T-helper 2 cell treated with Interferon-gamma antibody and Interleukin-4, amounts not matched to agents 5 μg/mL and 100 μg/mL, for 36 hours (primary cell): Measurements from ENCODE around the gene PTGFRN.
A peak's percentile ranks its signal among the peaks of the same experiment; 100 is the strongest.
"Not testable (repeated sequence)": the region's sequence is repeated elsewhere in the genome, so short reads cannot be mapped to it uniquely, and the experiment has no call there.

ENCODE experiments used
- DNase-seq: peaks from one replicate; pipeline ENCODE4 v3.0.0; 2021; ENCODE audit warnings: low spot score
- H3K27ac Mint-ChIP-seq: one replicate; pipeline ENCODE4 v1.8.0; 2021; ENCODE audit warnings: mild to moderate bottlenecking, mixed read lengths
- H3K27me3 Mint-ChIP-seq: one replicate; pipeline ENCODE4 v1.8.0; 2021; ENCODE audit warnings: low read depth, mixed read lengths
- H3K36me3 Mint-ChIP-seq: one replicate; pipeline ENCODE4 v1.8.0; 2021; ENCODE audit warnings: low read depth, mixed read lengths
- H3K4me1 Mint-ChIP-seq: one replicate; pipeline ENCODE4 v1.8.0; 2021; ENCODE audit warnings: low read depth, mixed read lengths
- H3K4me3 Mint-ChIP-seq: one replicate; pipeline ENCODE4 v1.8.0; 2022; ENCODE audit warnings: mild to moderate bottlenecking, moderate library complexity, mixed read lengths
- H3K9me3 Mint-ChIP-seq: one replicate; pipeline ENCODE4 v1.8.0; 2021; ENCODE audit warnings: mixed read lengths

Gene PTGFRN

GRCh38 chr1:116909512-116910378 is at the start of gene PTGFRN:
TSS of gene PTGFRN (plus strand) at chr1:116909916. CDS start at chr1:116910204, 288 bp downstream.
- Mint-ChIP-seq H3K4me1 (peaks cover 2% of the 10 kb centered on the region), H3K9me3 (no peaks in the 10 kb centered on the region), H3K27ac (peak within 1 kb of the TSS; percentile 62), H3K4me3 (peak within 1 kb of the TSS; percentile 77), H3K36me3 (no peaks in the 10 kb centered on the region), H3K27me3 (peaks cover 14% of the 10 kb centered on the region)
- DNase-seq = no peak

GRCh38 chr1:116860167-116860566 is 49.5 kb upstream of the PTGFRN start:
- DNase-seq, H3K4me3 Mint-ChIP-seq, H3K9me3 Mint-ChIP-seq, H3K27me3 Mint-ChIP-seq, H3K27ac Mint-ChIP-seq, H3K4me1 Mint-ChIP-seq, H3K36me3 Mint-ChIP-seq: not testable (repeated sequence)

- no peak overlapping the region for H3K27ac Mint-ChIP-seq
- no peaks in the 10 kb centered on the region for H3K4me1 Mint-ChIP-seq
- DNase-seq = no peak
These were observed 48.6 kb upstream of the PTGFRN start for GRCh38 chr1:116861137-116861536.

GRCh38 chr1:116863031-116863430 is 46.7 kb upstream of the PTGFRN start:
- DNase-seq, H3K4me1 Mint-ChIP-seq, H3K27ac Mint-ChIP-seq, H3K36me3 Mint-ChIP-seq, H3K9me3 Mint-ChIP-seq, H3K27me3 Mint-ChIP-seq, H3K4me3 Mint-ChIP-seq: not testable (repeated sequence)

More at GRCh38 chr1:116861137-116861536, 48.6 kb upstream of the PTGFRN start:
- H3K9me3 Mint-ChIP-seq = no peaks in the 10 kb centered on the region
- H3K4me3 Mint-ChIP-seq = no peak overlapping the region
- H3K27me3 Mint-ChIP-seq = no peaks in the 10 kb centered on the region
- H3K36me3 Mint-ChIP-seq = no peaks in the 10 kb centered on the region

GRCh38 chr1:116866478-116866877 is 43.2 kb upstream of the PTGFRN start:
- not testable (repeated sequence) for H3K4me3 Mint-ChIP-seq, H3K4me1 Mint-ChIP-seq, H3K27ac Mint-ChIP-seq, H3K27me3 Mint-ChIP-seq, H3K36me3 Mint-ChIP-seq, DNase-seq, H3K9me3 Mint-ChIP-seq

DNA sequence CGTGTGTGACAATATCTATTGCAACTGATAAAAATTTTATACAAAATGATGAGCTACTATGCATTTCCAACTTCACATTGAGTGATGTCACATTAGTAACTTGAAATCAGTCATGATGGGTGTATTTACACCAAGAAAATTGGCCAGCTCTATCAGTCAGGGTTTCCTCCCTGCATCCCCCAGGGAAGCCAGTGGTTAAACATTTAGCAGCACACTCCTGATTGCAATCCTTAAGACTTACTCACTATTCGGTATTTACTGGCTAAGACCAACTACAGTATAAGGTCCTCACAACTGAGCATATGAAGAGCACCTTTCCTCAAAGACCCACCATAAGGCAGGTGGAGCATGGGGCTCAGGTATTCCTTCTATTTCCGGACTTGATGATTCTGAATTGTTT is 41.3 kb upstream of the PTGFRN start:
- peaks cover 2% of the 10 kb centered on the region for H3K27me3 Mint-ChIP-seq
- peaks cover 2% of the 10 kb centered on the region for H3K36me3 Mint-ChIP-seq
- H3K4me1 Mint-ChIP-seq = peaks cover 4% of the 10 kb centered on the region
- no peak overlapping the region for H3K27ac Mint-ChIP-seq
- no peaks in the 10 kb centered on the region for H3K9me3 Mint-ChIP-seq
- DNase-seq = no peak
- no peak overlapping the region for H3K4me3 Mint-ChIP-seq

DNA sequence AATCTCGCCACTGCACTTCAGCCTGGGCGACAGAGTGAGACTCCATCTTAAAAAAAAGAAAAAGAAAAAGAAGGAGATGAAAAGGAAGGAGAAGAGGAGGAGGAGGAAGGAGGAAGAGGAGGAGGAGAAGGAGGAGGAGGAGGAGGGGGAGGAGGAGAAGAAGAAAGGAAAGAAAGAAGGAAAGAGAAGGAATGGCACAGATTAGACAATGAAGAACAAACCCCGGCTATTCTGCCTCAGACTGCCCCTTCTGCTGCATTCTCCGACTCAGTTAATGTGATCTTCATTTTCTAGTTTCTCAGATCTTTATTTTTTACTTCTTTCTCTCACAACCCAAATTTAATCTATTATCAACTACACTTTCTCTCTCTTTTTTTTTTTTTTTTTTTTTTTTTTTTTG is 40.1 kb upstream of the PTGFRN start:
- no peak overlapping the region for H3K4me3 Mint-ChIP-seq
- H3K27me3 Mint-ChIP-seq = peaks cover 2% of the 10 kb centered on the region
- peaks cover 2% of the 10 kb centered on the region for H3K36me3 Mint-ChIP-seq
- DNase-seq = no peak
- H3K4me1 Mint-ChIP-seq = peaks cover 14% of the 10 kb centered on the region
- no peaks in the 10 kb centered on the region for H3K9me3 Mint-ChIP-seq
- H3K27ac Mint-ChIP-seq = no peak overlapping the region

DNA sequence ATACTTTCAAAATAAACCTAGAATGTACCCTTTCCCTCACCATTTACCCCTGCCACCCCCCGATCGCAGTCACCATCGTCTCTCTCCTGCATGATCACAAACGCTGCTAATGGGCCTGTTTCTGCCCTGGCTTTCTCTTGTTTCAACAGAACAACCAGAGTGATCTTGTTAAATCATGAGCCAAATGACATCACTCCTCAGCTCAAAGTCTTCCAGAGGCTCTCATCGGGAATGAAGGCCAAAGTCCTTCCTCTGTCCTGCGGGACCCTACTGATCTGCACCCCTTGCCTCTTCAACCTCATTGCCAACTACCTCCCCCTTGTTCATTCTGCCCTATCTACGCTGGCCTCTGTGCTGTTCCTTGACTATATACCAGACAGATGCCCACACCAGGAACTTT is 39.4 kb upstream of the PTGFRN start:
- Mint-ChIP-seq H3K4me3 (no peak overlapping the region), H3K36me3 (peaks cover 2% of the 10 kb centered on the region), H3K27me3 (peaks cover 2% of the 10 kb centered on the region), H3K9me3 (no peaks in the 10 kb centered on the region), H3K27ac (no peak overlapping the region), H3K4me1 (peaks cover 21% of the 10 kb centered on the region)
- DNase-seq = no peak

DNA sequence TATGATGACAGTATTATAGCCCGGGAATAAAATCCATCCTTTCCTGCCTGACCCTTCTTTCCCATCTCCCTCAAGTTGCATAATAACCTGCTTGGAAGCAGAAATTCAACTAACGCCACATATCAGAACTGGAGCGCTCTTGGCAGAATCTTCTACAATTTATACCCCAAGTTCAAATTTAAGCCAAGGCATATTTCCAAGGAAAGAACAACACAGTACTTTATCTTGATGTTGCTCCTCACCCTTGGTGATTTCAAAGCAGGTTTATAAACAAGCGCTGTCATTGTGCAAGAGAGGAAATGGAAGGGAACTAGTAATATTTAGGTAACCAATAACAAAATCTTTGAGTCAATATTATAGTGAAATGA is 38.0 kb upstream of the PTGFRN start:
- Mint-ChIP-seq H3K27me3 (peaks cover 2% of the 10 kb centered on the region), H3K4me3 (no peak overlapping the region), H3K4me1 (peaks cover 31% of the 10 kb centered on the region), H3K9me3 (no peaks in the 10 kb centered on the region), H3K27ac (no peak overlapping the region), H3K36me3 (peaks cover 2% of the 10 kb centered on the region)
- no peak for DNase-seq

GRCh38 chr1:116873680-116874271 is 35.9 kb upstream of the PTGFRN start:
- Mint-ChIP-seq H3K36me3 (peaks cover 2% of the 10 kb centered on the region), H3K27me3 (peaks cover 2% of the 10 kb centered on the region), H3K4me3 (peak overlapping the region; percentile 17), H3K9me3 (no peaks in the 10 kb centered on the region), H3K27ac (peak overlapping the region; percentile 45), H3K4me1 (peaks cover 31% of the 10 kb centered on the region)
- DNase-seq = peak; percentile 73

DNA sequence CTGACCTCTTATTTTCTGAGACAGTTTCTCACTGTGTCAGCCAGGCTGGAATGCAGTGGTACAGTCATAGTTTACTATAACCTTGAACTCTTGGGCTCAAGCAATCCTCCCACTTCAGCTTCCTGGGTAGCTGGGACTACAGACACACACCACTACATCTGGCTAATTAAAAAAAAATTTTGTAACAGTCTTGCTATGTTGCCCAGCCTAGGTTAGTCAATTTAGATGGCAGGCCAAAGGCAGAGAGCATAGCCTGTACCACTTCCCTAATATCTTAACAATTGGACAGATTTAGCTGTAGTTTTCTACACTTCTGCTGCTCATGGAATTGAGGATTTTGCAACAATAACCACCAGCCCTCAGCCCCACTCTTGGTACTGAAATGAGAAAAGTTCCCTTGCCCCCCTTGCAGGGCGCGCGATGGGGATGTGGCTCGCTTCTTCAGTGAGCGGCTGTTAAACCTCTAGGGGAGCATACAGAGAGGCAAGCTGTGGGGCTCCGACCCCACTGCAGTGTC is 34.9 kb upstream of the PTGFRN start:
- H3K27ac Mint-ChIP-seq = peak overlapping the region; percentile 69
- H3K9me3 Mint-ChIP-seq = no peaks in the 10 kb centered on the region
- H3K36me3 Mint-ChIP-seq = peaks cover 2% of the 10 kb centered on the region
- H3K4me3 Mint-ChIP-seq = no peak overlapping the region
- peaks cover 2% of the 10 kb centered on the region for H3K27me3 Mint-ChIP-seq
- no peak for DNase-seq
- peaks cover 31% of the 10 kb centered on the region for H3K4me1 Mint-ChIP-seq

GRCh38 chr1:116875391-116875790 is 34.3 kb upstream of the PTGFRN start:
- Mint-ChIP-seq H3K27ac (peak overlapping the region; percentile 6), H3K4me1 (peaks cover 31% of the 10 kb centered on the region), H3K36me3 (peaks cover 1% of the 10 kb centered on the region), H3K27me3 (peaks cover 2% of the 10 kb centered on the region), H3K9me3 (no peaks in the 10 kb centered on the region), H3K4me3 (no peak overlapping the region)
- no peak for DNase-seq

- H3K4me1 Mint-ChIP-seq = peaks cover 31% of the 10 kb centered on the region
- not testable (repeated sequence) for H3K36me3 Mint-ChIP-seq, H3K9me3 Mint-ChIP-seq, H3K27ac Mint-ChIP-seq, H3K27me3 Mint-ChIP-seq, DNase-seq, H3K4me3 Mint-ChIP-seq
These were observed 33.8 kb upstream of the PTGFRN start for GRCh38 chr1:116875946-116876345.

DNA sequence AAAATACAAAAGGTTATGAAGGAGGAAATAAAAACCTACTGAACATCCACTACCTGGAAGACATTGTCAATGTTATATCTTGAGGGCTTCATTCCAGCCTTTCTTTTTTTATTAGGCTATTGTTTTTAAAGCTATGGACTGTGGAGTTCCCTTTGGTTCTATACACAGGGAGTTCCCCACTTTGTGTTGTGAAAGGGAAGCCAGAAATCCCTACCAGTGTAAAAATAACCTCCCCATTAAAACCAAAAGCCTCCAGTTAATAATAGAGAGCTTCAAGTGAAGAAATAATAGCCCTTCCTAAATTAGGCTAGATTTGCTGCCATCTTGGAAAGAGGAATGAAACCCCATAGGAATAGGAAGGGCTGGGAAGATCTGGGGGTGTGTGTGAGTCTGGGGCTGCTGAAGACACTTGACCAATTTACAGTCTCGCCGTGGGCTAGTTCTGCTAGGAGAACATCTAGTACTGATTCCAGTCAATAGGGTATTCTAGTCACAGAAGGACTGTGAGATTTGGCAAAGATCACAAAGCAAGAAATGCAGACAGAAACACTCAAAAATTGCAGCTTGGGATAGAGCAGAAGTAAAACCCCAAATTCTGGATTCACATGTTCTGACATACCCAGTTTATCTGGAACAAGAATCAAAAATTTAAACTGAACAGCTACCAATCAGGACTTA is 32.4 kb upstream of the PTGFRN start:
- peaks cover 2% of the 10 kb centered on the region for H3K27me3 Mint-ChIP-seq
- DNase-seq = no peak

More for the DNA sequence above, 32.4 kb upstream of the PTGFRN start:
- no peaks in the 10 kb centered on the region for H3K9me3 Mint-ChIP-seq
- H3K27ac Mint-ChIP-seq = no peak overlapping the region
- H3K4me3 Mint-ChIP-seq = no peak overlapping the region
- no peaks in the 10 kb centered on the region for H3K36me3 Mint-ChIP-seq
- peaks cover 35% of the 10 kb centered on the region for H3K4me1 Mint-ChIP-seq
